GM15510 (cell line): Measurements from ENCODE around the gene PKMYT1.

Experiments used
- POLR2A ChIP-seq: IDR thresholded peaks from 3 replicates; pipeline ENCODE4 v1.6.1; 2011; ENCODE audit warnings: borderline replicate concordance; ENCODE audit not compliant: insufficient read length; ENCODE audit errors: extremely low read depth

PKMYT1 gene

DNA sequence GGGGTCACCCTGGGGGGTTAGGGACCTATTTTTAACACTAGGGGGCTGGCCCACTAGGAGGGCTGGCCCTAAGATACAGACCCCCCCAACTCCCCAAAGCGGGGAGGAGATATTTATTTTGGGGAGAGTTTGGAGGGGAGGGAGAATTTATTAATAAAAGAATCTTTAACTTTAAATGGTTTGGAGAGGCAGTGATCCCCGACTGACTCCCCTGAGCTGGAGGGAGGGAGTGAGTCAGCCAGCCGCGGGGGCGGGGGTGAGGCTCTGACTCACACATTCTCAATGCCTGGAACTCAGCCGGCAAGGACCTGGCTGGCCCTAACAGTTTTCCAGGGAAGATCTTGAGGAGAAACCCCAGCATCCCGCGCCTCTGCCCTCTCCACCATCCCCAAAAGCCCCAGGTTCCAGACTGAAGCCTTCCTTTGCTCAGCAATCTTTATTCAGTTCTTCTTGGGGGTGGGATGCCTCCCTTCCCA, 42.0 kb upstream of the PKMYT1 start:
- TF ChIP-seq POLR2A, result no peak

DNA sequence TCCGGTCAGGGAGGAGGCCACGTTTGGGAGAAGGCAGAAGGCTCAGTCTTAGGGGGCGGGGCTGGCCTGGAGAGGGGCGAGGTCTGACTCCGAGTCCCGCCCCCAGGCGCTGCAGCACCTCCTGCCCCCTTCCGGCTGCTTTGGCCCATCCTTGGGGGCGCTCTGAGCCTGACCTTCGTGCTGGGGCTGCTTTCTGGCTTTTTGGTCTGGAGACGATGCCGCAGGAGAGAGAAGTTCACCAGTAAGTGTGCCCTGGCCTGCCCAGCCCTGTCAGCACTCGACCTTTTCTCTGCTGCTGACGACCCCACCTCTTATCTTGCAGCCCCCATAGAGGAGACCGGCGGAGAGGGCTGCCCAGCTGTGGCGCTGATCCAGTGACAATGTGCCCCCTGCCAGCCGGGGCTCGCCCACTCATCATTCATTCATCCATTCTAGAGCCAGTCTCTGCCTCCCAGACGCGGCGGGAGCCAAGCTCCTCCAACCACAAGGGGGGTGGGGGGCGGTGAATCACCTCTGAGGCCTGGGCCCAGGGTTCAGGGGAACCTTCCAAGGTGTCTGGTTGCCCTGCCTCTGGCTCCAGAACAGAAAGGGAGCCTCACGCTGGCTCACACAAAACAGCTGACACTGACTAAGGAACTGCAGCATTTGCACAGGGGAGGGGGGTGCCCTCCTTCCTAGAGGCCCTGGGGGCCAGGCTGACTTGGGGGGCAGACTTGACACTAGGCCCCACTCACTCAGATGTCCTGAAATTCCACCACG, 41.4 kb upstream of the PKMYT1 start:
- TF ChIP-seq POLR2A, result no peak

- TF ChIP-seq POLR2A, result no peak
Measured at GRCh38 chr16:3020604-3021448, 40.6 kb upstream of the PKMYT1 start.

DNA sequence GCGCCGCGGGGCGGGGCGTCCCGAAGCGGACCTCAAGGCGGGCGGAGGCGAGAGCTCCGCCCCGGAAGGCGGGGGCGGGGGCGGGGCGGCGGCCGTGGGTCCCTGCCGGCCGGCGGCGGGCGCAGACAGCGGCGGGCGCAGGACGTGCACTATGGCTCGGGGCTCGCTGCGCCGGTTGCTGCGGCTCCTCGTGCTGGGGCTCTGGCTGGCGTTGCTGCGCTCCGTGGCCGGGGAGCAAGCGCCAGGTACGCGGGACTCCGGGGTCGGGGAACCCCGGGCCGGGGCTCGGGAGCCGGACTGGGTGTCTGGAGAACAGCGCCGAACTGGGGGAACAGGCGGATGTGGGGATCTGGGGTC, 40.0 kb upstream of the PKMYT1 start, which contains the start of gene TNFRSF12A:
Gene TNFRSF12A (plus strand): TSS at position 122 of the 357 bp plus-strand sequence. CDS start 30 bp downstream, at position 152.
- TF ChIP-seq POLR2A, result peak; percentile 80

DNA sequence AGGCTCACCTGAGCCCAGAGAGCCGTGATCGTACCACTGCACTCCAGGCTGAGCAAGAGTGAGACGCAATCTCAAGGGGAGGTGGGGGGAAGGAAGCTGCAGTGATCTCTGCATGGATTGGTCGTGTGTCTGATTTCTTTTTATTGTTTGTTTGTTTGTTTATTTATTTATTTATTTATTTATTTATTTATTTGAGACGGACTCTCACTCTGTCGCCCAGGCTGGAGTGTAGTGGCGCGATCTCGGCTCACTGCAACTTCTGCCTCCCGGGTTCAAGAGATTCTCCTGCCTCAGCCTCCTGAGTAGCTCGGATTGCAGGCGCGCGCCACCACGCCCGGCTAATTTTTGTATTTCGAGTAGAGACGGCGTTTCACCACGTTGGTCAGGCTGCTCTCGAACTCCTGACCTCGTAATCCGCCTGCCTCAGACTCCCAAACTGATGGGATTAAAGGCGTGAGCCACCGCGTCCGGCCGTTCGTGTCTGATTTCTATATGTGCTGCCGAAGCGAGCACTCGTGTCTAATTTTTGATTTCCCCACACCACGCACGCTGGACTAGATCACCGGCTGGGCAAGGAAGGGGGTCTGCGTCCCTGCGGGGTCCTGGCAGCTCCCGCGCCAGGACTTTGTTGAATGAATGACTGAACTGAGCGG, 39.5 kb upstream of the PKMYT1 start:
- no peak for TF ChIP-seq POLR2A

DNA sequence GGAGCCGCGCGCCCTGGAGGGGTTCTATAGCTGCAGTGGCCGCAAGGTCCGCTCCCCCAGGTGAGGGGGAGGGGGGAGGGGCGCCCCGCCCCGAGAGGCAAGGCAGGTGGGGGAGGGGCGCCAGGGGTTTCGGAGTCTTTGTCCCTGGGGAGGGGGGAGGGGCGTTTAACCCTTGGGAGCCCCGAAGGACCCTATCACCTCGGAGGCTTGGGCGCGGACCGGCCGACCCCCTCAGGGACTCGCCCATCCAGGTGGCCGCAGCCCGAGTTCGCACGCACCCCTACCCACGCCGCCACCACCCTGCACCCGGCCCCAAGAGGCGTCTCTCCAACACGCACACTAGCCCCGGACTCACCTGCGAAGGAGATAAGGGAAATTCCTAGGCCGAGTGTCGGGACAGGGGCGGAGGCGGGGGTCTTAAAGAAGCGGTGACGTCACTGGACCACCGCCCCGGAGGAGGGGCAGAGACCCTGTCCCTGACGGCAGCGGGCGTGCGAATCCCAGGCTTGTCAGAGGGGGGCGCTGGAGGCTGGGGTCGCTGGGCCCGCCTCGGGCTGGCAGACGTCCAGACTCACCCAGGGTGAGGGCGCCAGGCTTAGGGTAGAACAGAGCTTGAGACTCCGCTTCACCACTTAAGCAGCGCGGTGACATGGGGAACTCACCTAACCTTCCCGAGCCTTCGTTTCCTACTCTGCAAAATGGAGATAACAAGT, 37.7 kb upstream of the PKMYT1 start, which contains the start of gene CLDN6:
Gene CLDN6 (minus strand): TSS at position 390 of the 713 bp plus-strand sequence. CDS start 2,162 bp downstream, outside the sequence.
- TF ChIP-seq POLR2A, result no peak

DNA sequence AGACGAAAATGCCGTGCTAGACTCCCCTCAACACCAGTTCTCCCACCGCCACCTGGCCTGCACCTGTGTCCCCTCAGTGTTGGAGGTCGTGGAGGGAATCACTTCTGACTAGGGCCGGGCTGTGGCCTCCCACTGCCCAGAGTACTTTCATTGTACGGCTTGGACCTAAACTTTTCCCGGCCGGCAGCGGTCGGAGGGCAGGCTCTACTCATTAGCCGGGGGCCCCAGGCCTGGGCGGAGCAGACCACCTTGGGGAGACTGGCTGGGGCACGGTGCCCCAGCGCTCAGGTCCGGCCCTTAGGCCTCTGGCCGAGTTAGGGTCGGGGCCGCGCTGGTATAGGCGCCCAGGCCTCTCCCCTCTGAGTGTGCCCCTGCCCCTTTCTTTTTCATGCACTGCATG, 37.1 kb upstream of the PKMYT1 start:
- TF ChIP-seq POLR2A, result no peak

GRCh38 chr16:3015865-3016521, 35.7 kb upstream of the PKMYT1 start:
- TF ChIP-seq POLR2A, result no peak

DNA sequence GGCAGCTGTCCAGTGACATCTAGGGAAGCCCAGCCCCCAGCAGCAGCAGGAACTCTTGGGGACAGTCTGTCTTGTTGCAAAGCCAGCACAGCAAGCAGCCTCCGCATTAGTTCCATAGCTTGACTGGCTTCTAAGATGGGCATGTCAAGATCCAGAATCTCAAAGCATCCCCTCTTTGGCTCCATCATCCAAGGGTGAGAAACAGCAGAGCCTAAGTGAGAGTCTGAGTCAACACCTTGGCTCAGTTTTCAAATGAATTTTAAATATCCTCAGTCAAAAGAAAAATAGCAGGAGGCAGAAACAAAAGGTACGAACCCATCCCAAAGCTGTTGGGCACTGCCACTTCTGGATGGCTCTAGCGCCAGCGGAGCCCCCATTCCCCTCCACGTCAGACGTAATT, 34.7 kb upstream of the PKMYT1 start:
- no peak for TF ChIP-seq POLR2A

- no peak for TF ChIP-seq POLR2A
Measured at GRCh38 chr16:3013998-3014690, 33.9 kb upstream of the PKMYT1 start.

- no peak for TF ChIP-seq POLR2A
Measured at GRCh38 chr16:3013491-3013951, 33.3 kb upstream of the PKMYT1 start.

DNA sequence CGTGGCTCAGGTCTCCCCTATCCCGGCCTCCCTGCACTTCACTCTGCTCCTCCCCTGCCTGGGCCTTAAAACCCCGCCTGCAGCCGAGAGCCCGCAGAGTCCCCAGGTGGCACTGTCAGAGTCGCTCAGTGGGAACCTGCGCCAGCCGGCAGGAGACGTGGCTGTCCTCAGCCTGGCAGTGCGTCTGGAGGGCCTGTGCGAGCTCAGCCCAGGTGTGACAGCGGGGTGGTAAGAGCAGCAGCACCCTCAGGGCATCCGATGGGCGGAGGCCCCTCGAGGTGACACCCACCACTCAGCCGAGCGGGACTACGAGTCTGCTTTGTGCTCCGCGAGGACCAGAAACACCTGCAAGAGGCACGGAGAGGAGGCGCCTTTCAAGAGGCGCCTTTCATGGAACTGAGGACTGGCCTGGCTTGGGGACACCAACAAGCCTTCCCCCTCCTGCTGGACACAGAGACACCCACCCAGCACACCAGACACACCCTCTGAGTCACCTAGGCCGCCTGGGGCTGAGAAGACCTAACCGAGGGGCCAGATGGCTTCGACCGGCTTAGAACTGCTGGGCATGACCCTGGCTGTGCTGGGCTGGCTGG, 32.7 kb upstream of the PKMYT1 start, which contains the start of gene CLDN9:
Gene CLDN9 (plus strand): TSS at position 96 of the 593 bp plus-strand sequence. CDS start 440 bp downstream, at position 536.
- TF ChIP-seq POLR2A, result no peak

GRCh38 chr16:3012246-3012645, 32.0 kb upstream of the PKMYT1 start:
- no peak for TF ChIP-seq POLR2A
